NCI-H1092 treated with DMSO at 0.1 percent for 48 hours (cell line): ENCODE data around the gene AMOTL1.
A peak's percentile ranks its signal among the peaks of the same experiment; 100 is the strongest.
"Not testable (repeated sequence)": the region's sequence is repeated elsewhere in the genome, so short reads cannot be mapped to it uniquely, and the experiment has no call there.

ENCODE experiments used
- DNase-seq: peaks from one replicate; lab custom pipeline; 2025; lab: John Stamatoyannopoulos, UW

The AMOTL1 gene

GRCh38 chr11:94794287-94795168 lies 26.4 kb downstream of the AMOTL1 start:
- peak; percentile 71 for DNase-seq

- DNase-seq: no peak
Observed at GRCh38 chr11:94795476-94796189, 27.5 kb downstream of the AMOTL1 start.

DNA sequence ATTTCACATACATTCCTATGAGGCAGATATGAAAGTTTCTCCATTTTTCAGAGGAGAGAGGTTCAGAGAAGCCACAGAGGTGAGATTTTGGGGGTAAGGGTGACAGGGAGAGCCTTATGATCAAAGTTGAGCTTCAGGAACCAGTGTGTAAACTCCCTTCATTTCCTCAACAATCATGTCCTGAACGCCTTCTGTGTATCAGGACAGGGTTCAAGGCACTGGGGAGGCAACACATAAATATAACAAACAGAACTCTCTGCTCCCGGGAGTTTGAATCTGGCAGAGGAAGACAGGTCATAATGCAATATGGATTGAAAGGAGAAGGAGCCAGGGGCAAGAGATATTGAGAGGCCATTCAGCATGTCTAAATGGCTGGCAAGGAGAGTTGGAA lies 28.0 kb downstream of the AMOTL1 start:
- DNase-seq: no peak

DNA sequence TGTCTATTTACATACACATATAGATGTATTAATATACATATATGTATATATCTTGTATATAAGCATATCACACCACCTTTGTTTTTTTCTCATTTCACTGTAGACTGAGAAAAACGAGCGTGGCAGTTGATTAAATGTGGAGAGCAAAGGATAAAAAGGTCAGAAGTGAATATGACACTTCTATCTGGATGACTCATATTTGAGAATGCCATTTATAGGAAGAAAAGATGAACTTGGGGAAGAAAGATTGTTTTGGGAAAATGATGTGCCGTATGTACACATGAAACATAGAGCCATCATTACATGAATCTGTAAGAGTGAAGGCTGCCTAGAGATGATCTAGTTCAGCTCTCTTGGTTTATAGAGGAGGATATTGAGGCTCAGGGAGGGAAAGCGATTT lies 28.7 kb downstream of the AMOTL1 start:
- DNase-seq: no peak

DNA sequence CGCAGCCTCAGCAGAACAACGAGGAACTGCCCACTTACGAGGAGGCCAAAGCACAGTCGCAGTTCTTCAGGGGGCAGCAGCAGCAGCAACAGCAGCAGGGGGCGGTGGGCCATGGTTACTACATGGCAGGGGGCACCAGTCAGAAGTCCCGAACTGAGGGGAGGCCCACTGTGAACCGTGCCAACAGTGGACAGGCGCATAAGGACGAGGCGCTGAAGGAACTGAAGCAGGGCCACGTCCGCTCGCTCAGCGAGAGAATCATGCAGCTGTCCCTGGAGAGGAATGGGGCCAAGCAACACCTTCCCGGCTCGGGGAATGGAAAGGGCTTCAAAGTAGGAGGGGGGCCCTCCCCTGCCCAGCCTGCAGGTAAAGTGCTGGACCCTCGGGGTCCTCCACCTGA lies 31.6 kb downstream of the AMOTL1 start:
- DNase-seq: no peak

- DNase-seq: no peak
Observed at GRCh38 chr11:94800414-94800813, 32.3 kb downstream of the AMOTL1 start.

GRCh38 chr11:94801866-94802460 lies 33.8 kb downstream of the AMOTL1 start:
- no peak for DNase-seq

DNA sequence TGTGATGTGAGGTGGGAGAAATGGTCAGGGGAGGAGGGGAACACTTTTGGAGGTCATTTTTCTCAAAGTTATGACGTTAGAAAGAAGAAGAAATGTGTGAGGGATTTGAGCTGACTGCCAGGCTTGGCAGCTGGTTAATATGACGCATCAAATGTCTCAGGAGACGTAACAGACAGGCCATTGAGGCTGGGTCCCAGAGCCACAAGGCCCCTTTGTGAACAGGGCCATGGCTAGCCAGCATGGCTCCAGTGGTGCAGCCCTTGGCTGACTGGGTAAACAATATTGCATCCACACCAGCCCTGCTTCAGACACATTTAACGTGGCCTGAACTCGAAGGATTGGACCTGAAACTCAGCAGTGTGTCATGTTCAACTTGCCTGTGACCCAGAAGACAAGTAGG lies 34.3 kb downstream of the AMOTL1 start:
- DNase-seq: no peak

GRCh38 chr11:94803491-94803890 lies 35.3 kb downstream of the AMOTL1 start:
- no peak for DNase-seq

GRCh38 chr11:94804874-94805273 lies 36.7 kb downstream of the AMOTL1 start:
- no peak for DNase-seq

- DNase-seq: no peak
Observed at GRCh38 chr11:94806014-94806413, 37.9 kb downstream of the AMOTL1 start.

DNA sequence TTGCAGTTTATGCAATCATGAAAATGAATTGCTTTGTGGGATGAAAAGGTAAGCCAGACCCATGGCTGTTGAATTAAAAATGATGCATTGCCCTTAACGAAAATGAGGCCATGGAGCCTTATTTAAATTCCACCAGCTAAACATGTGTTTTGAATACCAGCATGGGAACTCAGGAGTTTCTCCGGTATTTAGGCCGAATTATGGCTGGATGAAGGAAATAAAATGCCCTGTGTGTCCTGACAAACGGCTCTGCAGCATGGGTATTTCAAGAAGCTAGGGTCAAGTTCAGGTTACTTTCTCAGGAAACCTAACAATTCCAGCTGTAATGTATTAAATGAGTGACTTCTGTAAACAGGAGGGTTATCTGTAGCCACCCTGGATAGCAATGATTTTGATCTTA lies 38.3 kb downstream of the AMOTL1 start:
- no peak for DNase-seq

GRCh38 chr11:94809251-94809650 lies 41.1 kb downstream of the AMOTL1 start:
- DNase-seq: no peak

DNA sequence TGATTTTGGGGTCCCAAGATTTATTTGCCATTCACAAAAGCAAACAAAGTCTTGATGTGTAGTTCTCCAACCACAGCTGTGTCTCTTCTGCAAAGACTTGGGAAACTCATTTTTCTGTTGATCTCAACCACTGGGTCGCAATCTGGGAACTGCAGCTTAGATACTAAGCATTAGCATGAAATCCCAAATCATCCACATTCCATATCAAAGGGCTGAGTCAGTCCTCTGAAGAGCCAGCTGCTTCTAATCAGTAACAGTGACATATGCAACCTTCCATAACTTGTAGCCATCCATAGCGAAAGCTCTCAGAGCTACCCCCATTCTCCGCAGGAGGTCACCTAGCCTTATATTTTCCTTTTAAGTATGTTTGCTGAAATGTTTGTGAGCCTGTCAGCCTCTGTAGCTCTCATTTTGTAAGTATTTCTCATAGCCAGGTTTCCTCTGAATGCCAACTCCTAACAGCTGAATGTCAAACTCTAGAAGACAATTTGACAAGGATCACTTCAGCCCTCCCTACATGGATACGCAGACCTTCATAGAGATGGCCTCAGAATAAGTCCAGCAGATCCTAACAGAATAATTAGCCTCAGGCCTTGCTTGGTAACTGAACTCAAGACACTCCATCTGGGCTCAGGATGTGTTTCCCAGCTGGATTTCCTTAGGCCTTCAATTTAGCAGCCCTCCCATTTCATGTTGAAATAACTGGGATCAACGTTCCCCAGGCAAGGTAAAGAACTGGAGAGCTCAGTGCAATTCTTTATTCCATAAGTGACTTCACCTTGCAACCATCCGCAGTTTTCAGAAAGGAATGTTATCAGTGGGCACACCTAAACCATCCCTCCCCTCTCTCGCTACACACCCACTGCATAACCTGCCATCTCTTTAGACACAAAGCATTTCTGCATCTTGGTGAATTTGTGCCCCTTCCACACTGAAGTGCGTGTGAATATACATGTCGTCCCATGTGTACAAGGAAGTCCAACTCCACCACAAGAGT lies 44.9 kb downstream of the AMOTL1 start:
- not testable (repeated sequence) for DNase-seq

DNA sequence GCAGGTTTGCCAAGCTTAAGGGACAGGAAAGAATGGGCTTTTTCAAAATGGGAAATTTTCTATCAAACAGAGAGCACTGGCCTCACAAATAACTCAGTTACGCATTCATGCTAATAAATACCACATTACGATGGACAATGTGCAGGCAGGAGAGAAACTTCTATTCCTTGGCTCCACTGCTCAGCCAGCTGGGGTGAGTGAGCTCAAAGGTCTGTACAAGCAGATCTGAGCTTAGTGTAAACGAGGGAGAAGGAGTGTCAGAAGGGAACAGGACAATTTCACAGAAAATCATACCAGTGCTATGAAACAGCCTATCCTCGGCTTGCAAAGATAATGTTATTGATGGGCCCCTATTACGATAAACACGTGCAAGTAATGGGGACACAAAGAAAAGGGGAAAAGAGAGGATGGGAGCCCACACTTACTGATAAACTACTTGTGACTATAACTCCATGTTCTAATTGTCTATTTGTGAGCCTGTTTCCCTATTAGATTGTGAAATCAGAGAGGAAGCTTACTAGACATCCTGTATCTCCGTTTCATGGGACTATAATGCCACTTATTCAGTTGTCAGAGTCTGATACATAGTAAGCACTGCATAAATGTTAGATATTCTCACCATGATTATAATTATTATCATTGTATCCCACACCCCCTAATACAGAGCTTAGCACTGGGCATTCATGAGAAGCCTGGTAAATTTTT lies 46.3 kb downstream of the AMOTL1 start:
- no peak for DNase-seq

DNA sequence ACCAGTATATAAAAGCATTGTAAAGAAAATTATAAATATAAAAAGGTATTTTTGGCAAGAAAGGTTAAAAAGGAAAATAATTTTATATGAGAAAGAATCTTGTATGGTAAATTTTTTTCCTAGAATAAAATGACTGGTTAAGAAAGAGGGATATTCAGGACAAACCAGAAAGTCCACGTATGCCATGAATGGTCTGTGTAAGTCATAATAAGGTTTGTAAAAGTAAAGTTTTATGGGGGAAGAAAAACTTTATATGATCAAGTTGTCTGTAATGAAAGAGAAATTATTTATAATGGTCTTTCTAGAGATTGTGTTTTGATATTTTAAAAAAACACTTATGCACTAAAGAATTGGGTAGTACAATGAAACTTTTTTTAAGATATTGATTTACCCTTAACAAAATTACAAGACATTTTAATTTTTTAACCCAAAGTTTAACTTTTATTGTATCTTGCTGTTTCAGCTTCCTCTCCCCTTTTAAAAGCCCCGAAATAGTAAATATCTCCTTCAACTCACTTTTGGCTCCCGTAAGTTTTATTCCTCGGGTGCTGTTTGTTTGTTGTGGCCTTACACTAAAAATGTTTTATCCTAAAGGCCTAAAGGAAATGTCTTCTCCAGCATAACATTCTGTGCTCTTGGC lies 47.7 kb downstream of the AMOTL1 start:
- DNase-seq: peak; percentile 11

GRCh38 chr11:94820480-94820879 lies 52.3 kb downstream of the AMOTL1 start:
- no peak for DNase-seq

- DNase-seq: no peak
Observed at GRCh38 chr11:94821439-94821838, 53.3 kb downstream of the AMOTL1 start.

DNA sequence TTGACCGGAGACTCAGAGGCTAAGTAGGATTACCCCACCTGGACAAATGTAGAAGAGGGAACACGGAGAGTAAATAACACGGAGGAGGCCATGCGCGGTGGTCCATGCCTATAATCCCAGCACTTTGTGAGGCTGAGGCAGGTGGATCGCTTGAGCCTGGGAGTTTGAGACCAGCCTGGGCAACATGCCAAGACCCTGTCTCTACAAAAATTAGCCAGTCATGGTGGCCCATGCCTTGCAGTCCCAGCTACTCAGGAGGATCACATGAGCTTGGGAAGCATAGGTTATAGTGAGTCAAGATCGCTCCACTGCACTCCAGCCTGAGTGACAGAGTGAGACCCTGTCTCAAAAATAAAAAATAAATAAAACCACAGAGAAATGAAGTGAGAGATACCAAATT lies 53.9 kb downstream of the AMOTL1 start:
- no peak for DNase-seq

- no peak for DNase-seq
Observed at GRCh38 chr11:94823102-94823732, 55.1 kb downstream of the AMOTL1 start.
